Uterus (tissue), 4 donors: ENCODE data around the gene ABHD16B. TPM values are rescaled to one million over a fixed set of nuclear protein-coding genes. Genes with fewer than 3 reads are reported as not detected.

Source experiments
- DNase-seq, 2 donors: peaks; one replicate each; pipeline ENCODE4 v3.0.0-alpha.2; 2019 to 2020
- H3K27ac ChIP-seq, 2 donors: fragments of 200-600 bp; sonication (generic); 1 replicate in 1 of 2; 2 replicates in 1 of 2; pipeline ENCODE4 v1.5.1; 2016 to 2018
- H3K27me3 ChIP-seq, 2 donors: fragments of 200-600 bp; sonication (generic); one replicate each; pipeline ENCODE4 v1.5.1; 2018 to 2019; ENCODE audit warnings: control low read depth in 1 of 2
- H3K36me3 ChIP-seq, 2 donors: fragments of 200-600 bp; sonication (generic); one replicate each; pipeline ENCODE4 v1.5.1; 2019; ENCODE audit warnings: control low read depth in 1 of 2
- H3K4me1 ChIP-seq, 2 donors: fragments of 200-600 bp; sonication (generic); one replicate each; pipeline ENCODE4 v1.5.1; 2018 to 2019; ENCODE audit warnings: control low read depth in 1 of 2
- H3K4me3 ChIP-seq, 2 donors: fragments of 200-600 bp; sonication (generic); 1 replicate in 1 of 2; 2 replicates in 1 of 2; pipeline ENCODE4 v1.5.1; 2018 to 2019; ENCODE audit warnings: mild to moderate bottlenecking in 1 of 2
- H3K9me3 ChIP-seq, 2 donors: fragments of 200-600 bp; sonication (generic); one replicate each; pipeline ENCODE4 v1.5.1; 2019; ENCODE audit warnings: control low read depth in 1 of 2
- CTCF ChIP-seq, 4 experiments: fragments of 200-600 bp in 2 of 4; fragments of 450-650 bp in 2 of 4; sonication (generic) in 2 of 4; IDR thresholded peaks; one replicate each; pipeline ENCODE4 v1.5.1; 2016 to 2019; ENCODE audit warnings: antibody characterized with exemption in 4 of 4, mild to moderate bottlenecking in 2 of 4, moderate library complexity in 1 of 4
- POLR2A ChIP-seq, 2 donors: fragments of 450-650 bp; IDR thresholded peaks; one replicate each; pipeline ENCODE4 v1.6.1; 2016; ENCODE audit warnings: antibody characterized with exemption in 2 of 2, mild to moderate bottlenecking in 1 of 2, moderate library complexity in 1 of 2
- intact Hi-C: fragments of 100-400 bp; cut with DNase I; formaldehyde crosslinking; loops from one replicate; pipeline ENCODE4 v1.15.1; 2023; ENCODE audit warnings: low total_unique reads
- total RNA-seq, 4 donors: library from RNA; depleted of rRNA in 3 of 4; stranded (reverse); fragments of >200 nt in 3 of 4; gene quantifications; one replicate each; pipeline versions ENCODE4 v1.1.0 to v1.2.4, GENCODE V29; 2014 to 2023
- donor health status: DM: yes; HTN: yes; CAD: no.

Gene ABHD16B
- total RNA-seq, 4 donors from 2014 or later: not detected

GRCh38 chr20:63828124-63828523 lies 33.2 kb upstream of the ABHD16B start:
- peaks cover 0 to 10% of the 10 kb centered on the region in 2 donors for H3K4me1 ChIP-seq
- no peak overlapping the region for H3K4me3 ChIP-seq
- intact Hi-C loops: no loop called here
- H3K36me3 ChIP-seq: no peaks in the 10 kb centered on the region
- TF ChIP-seq POLR2A (IDR thresholded peaks at IDR 0.05): no peak
- TF ChIP-seq CTCF (IDR thresholded peaks at IDR 0.05): no peak
- peak overlapping the region in 1 of 2 donors; percentile 87 for H3K27ac ChIP-seq
- no peaks in the 10 kb centered on the region for H3K9me3 ChIP-seq
- H3K27me3 ChIP-seq: no peaks in the 10 kb centered on the region
- no peak for DNase-seq

- TF ChIP-seq CTCF (IDR thresholded peaks at IDR 0.05) (no peak), POLR2A (IDR thresholded peaks at IDR 0.05) (no peak)
- Histone ChIP-seq H3K27ac (peak overlapping the region; percentile 55 to 87), H3K4me3 (peak overlapping the region in 1 of 2 donors; percentile 88), H3K4me1 (peaks cover 0 to 10% of the 10 kb centered on the region in 2 donors), H3K9me3 (no peaks in the 10 kb centered on the region), H3K36me3 (no peaks in the 10 kb centered on the region), H3K27me3 (no peaks in the 10 kb centered on the region)
- intact Hi-C loops: no loop called here
- DNase-seq: no peak
These were observed 32.8 kb upstream of the ABHD16B start for GRCh38 chr20:63828545-63828944.

- no peak for TF ChIP-seq POLR2A (IDR thresholded peaks at IDR 0.05)
- TF ChIP-seq CTCF (IDR thresholded peaks at IDR 0.05): no peak
- DNase-seq: no peak
- intact Hi-C loops: no loop called here
- H3K4me3 ChIP-seq: peak overlapping the region; percentile 8 to 88
- peaks cover 0 to 12% of the 10 kb centered on the region in 2 donors for H3K4me1 ChIP-seq
- H3K36me3 ChIP-seq: no peaks in the 10 kb centered on the region
- no peaks in the 10 kb centered on the region for H3K27me3 ChIP-seq
- peak overlapping the region; percentile 55 to 87 for H3K27ac ChIP-seq
- no peaks in the 10 kb centered on the region for H3K9me3 ChIP-seq
These were observed 32.3 kb upstream of the ABHD16B start for GRCh38 chr20:63828951-63829350.

- DNase-seq: no peak
- no peaks in the 10 kb centered on the region for H3K27me3 ChIP-seq
- peak overlapping the region; percentile 38 to 88 for H3K4me3 ChIP-seq
- no peaks in the 10 kb centered on the region for H3K9me3 ChIP-seq
- peaks cover 0 to 18% of the 10 kb centered on the region in 2 donors for H3K4me1 ChIP-seq
- H3K36me3 ChIP-seq: no peaks in the 10 kb centered on the region
- peak overlapping the region; percentile 77 to 87 for H3K27ac ChIP-seq
- intact Hi-C loops: no loop called here
- TF ChIP-seq POLR2A (IDR thresholded peaks at IDR 0.05) (no peak), CTCF (IDR thresholded peaks at IDR 0.05) (no peak)
These were observed 31.7 kb upstream of the ABHD16B start for GRCh38 chr20:63829603-63829944.

- TF ChIP-seq CTCF (IDR thresholded peaks at IDR 0.05) (no peak), POLR2A (IDR thresholded peaks at IDR 0.05) (no peak)
- Histone ChIP-seq H3K27me3 (no peaks in the 10 kb centered on the region), H3K4me1 (peaks cover 0 to 21% of the 10 kb centered on the region in 2 donors), H3K4me3 (peak overlapping the region; percentile 38 to 88), H3K36me3 (no peaks in the 10 kb centered on the region), H3K9me3 (no peaks in the 10 kb centered on the region), H3K27ac (peak overlapping the region; percentile 77 to 87)
- DNase-seq: peak in 1 of 2 donors; percentile 37
- intact Hi-C loops: no loop called here
These were observed 31.1 kb upstream of the ABHD16B start for GRCh38 chr20:63829945-63830835.
